Measurements from ENCODE around the gene FKBP10. TPM values are rescaled to one million over a fixed set of nuclear protein-coding genes. Genes with fewer than 3 reads are reported as not detected.

FKBP10 gene
- not detected for polyA plus RNA-seq

GRCh38 chr17:41812381-41813151, at the start of gene FKBP10:
Gene FKBP10 (plus strand): TSS chr17:41813004. CDS start chr17:41813035, 31 bp downstream.
- Mint-ChIP-seq H3K27me3 (peaks cover 6% of the 10 kb centered on the region), H3K36me3 (no peaks in the 10 kb centered on the region), H3K4me3 (peak within 1 kb of the TSS; percentile 82 to 97 (median 90)), H3K9me3 (no peaks in the 10 kb centered on the region), H3K4me1 (peaks cover 0 to 11% (median 11%) of the 10 kb centered on the region in 3 donors), H3K27ac (peak within 1 kb of the TSS in 2 of 3 donors; percentile 66 to 89)

GRCh38 chr17:41763327-41763726, 49.5 kb upstream of the FKBP10 start:
- Mint-ChIP-seq H3K36me3 (peaks cover 1% of the 10 kb centered on the region), H3K9me3 (no peaks in the 10 kb centered on the region), H3K27ac (no peak overlapping the region), H3K4me1 (peaks cover 0 to 23% (median 6%) of the 10 kb centered on the region in 3 donors), H3K4me3 (no peak overlapping the region), H3K27me3 (no peaks in the 10 kb centered on the region)

- no peaks in the 10 kb centered on the region for H3K27me3 Mint-ChIP-seq
- no peaks in the 10 kb centered on the region for H3K9me3 Mint-ChIP-seq
- peaks cover 6% of the 10 kb centered on the region for H3K36me3 Mint-ChIP-seq
- H3K27ac Mint-ChIP-seq, result no peak overlapping the region
- H3K4me1 Mint-ChIP-seq, result peaks cover 0 to 23% (median 2%) of the 10 kb centered on the region in 3 donors
- H3K4me3 Mint-ChIP-seq, result no peak overlapping the region
Observed at GRCh38 chr17:41766135-41766534, 46.7 kb upstream of the FKBP10 start.

- Mint-ChIP-seq H3K4me3 (no peak overlapping the region), H3K9me3 (no peaks in the 10 kb centered on the region), H3K27me3 (no peaks in the 10 kb centered on the region), H3K4me1 (peaks cover 5 to 12% (median 5%) of the 10 kb centered on the region in 3 donors), H3K36me3 (peaks cover 6% of the 10 kb centered on the region), H3K27ac (no peak overlapping the region)
Observed at GRCh38 chr17:41767324-41768042, 45.3 kb upstream of the FKBP10 start.

GRCh38 chr17:41768682-41769288, 44.0 kb upstream of the FKBP10 start:
- Mint-ChIP-seq H3K36me3 (peaks cover 6% of the 10 kb centered on the region), H3K27ac (no peak overlapping the region), H3K27me3 (no peaks in the 10 kb centered on the region), H3K9me3 (no peaks in the 10 kb centered on the region), H3K4me3 (no peak overlapping the region), H3K4me1 (peaks cover 5 to 9% (median 5%) of the 10 kb centered on the region in 3 donors)

- no peaks in the 10 kb centered on the region for H3K9me3 Mint-ChIP-seq
- H3K27ac Mint-ChIP-seq, result no peak overlapping the region
- H3K36me3 Mint-ChIP-seq, result peaks cover 6% of the 10 kb centered on the region
- H3K4me3 Mint-ChIP-seq, result no peak overlapping the region
- H3K4me1 Mint-ChIP-seq, result peaks cover 5 to 11% (median 5%) of the 10 kb centered on the region in 3 donors
- no peaks in the 10 kb centered on the region for H3K27me3 Mint-ChIP-seq
Observed at GRCh38 chr17:41769346-41769862, 43.4 kb upstream of the FKBP10 start.

- Mint-ChIP-seq H3K27ac (peak overlapping the region in 2 of 3 donors; percentile 16 to 72), H3K9me3 (no peaks in the 10 kb centered on the region), H3K36me3 (peaks cover 6% of the 10 kb centered on the region), H3K4me1 (peaks cover 5 to 11% (median 5%) of the 10 kb centered on the region in 3 donors), H3K27me3 (no peaks in the 10 kb centered on the region), H3K4me3 (peak overlapping the region in 1 of 4 donors; percentile 77)
Observed at GRCh38 chr17:41769985-41770384, 42.8 kb upstream of the FKBP10 start.

GRCh38 chr17:41771389-41772206, 41.2 kb upstream of the FKBP10 start:
- Mint-ChIP-seq H3K4me1 (peaks cover 5 to 14% (median 5%) of the 10 kb centered on the region in 3 donors), H3K4me3 (peak overlapping the region; percentile 75 to 87 (median 82)), H3K9me3 (no peaks in the 10 kb centered on the region), H3K27ac (peak overlapping the region; percentile 50 to 67 (median 51)), H3K27me3 (peaks cover 2% of the 10 kb centered on the region), H3K36me3 (peaks cover 9% of the 10 kb centered on the region)

- Mint-ChIP-seq H3K27me3 (peaks cover 2% of the 10 kb centered on the region), H3K36me3 (peaks cover 8% of the 10 kb centered on the region), H3K4me1 (peaks cover 5 to 14% (median 5%) of the 10 kb centered on the region in 3 donors), H3K27ac (no peak overlapping the region), H3K4me3 (no peak overlapping the region), H3K9me3 (no peaks in the 10 kb centered on the region)
Observed at GRCh38 chr17:41772218-41772585, 40.6 kb upstream of the FKBP10 start.

- H3K36me3 Mint-ChIP-seq, result peaks cover 8% of the 10 kb centered on the region
- peaks cover 5 to 12% (median 5%) of the 10 kb centered on the region in 3 donors for H3K4me1 Mint-ChIP-seq
- peaks cover 2% of the 10 kb centered on the region for H3K27me3 Mint-ChIP-seq
- H3K9me3 Mint-ChIP-seq, result no peaks in the 10 kb centered on the region
- no peak overlapping the region for H3K4me3 Mint-ChIP-seq
- no peak overlapping the region for H3K27ac Mint-ChIP-seq
Observed at GRCh38 chr17:41772586-41773189, 40.1 kb upstream of the FKBP10 start.

- peaks cover 8% of the 10 kb centered on the region for H3K36me3 Mint-ChIP-seq
- H3K9me3 Mint-ChIP-seq, result no peaks in the 10 kb centered on the region
- peaks cover 5 to 11% (median 5%) of the 10 kb centered on the region in 3 donors for H3K4me1 Mint-ChIP-seq
- H3K27ac Mint-ChIP-seq, result no peak overlapping the region
- peak overlapping the region in 1 of 4 donors; percentile 66 for H3K4me3 Mint-ChIP-seq
- H3K27me3 Mint-ChIP-seq, result peaks cover 2% of the 10 kb centered on the region
Observed at GRCh38 chr17:41773190-41773588, 39.6 kb upstream of the FKBP10 start.

GRCh38 chr17:41773731-41774193, 39.0 kb upstream of the FKBP10 start:
- Mint-ChIP-seq H3K27ac (no peak overlapping the region), H3K4me3 (no peak overlapping the region), H3K4me1 (peaks cover 5 to 9% (median 5%) of the 10 kb centered on the region in 3 donors), H3K9me3 (no peaks in the 10 kb centered on the region), H3K27me3 (peaks cover 2% of the 10 kb centered on the region), H3K36me3 (peaks cover 6% of the 10 kb centered on the region)

- H3K4me1 Mint-ChIP-seq, result peaks cover 5 to 11% (median 5%) of the 10 kb centered on the region in 3 donors
- H3K36me3 Mint-ChIP-seq, result peaks cover 4% of the 10 kb centered on the region
- H3K9me3 Mint-ChIP-seq, result no peaks in the 10 kb centered on the region
- H3K27me3 Mint-ChIP-seq, result peaks cover 2% of the 10 kb centered on the region
- H3K27ac Mint-ChIP-seq, result peak overlapping the region in 1 of 3 donors; percentile 50
- H3K4me3 Mint-ChIP-seq, result no peak overlapping the region
Observed at GRCh38 chr17:41775394-41776226, 37.2 kb upstream of the FKBP10 start.
